Stimulated activated CD8-positive, alpha-beta memory T cell treated with anti-CD3 and anti-CD28 coated beads, Interleukin-4, amount 100 ng/mL, for 48 hours (primary cell): ENCODE data around the gene PTGIR.

ENCODE experiments used
- DNase-seq: peaks from one replicate; pipeline ENCODE4 v3.0.0-alpha.2; 2020

Gene PTGIR

GRCh38 chr19:46600384-46601317, 24.2 kb downstream of the PTGIR start:
- peak; percentile 100 for DNase-seq

GRCh38 chr19:46599716-46600373, 25.0 kb downstream of the PTGIR start:
- no peak for DNase-seq

GRCh38 chr19:46598372-46598917, 26.4 kb downstream of the PTGIR start:
- DNase-seq = no peak

GRCh38 chr19:46596008-46596407, 28.9 kb downstream of the PTGIR start:
- DNase-seq = no peak

- no peak for DNase-seq
Observed at GRCh38 chr19:46591870-46592269, 33.0 kb downstream of the PTGIR start.

- no peak for DNase-seq
Observed at GRCh38 chr19:46591254-46591653, 33.6 kb downstream of the PTGIR start.

GRCh38 chr19:46587861-46588260, 37.0 kb downstream of the PTGIR start:
- no peak for DNase-seq

GRCh38 chr19:46586294-46586693, 38.6 kb downstream of the PTGIR start:
- DNase-seq = no peak

GRCh38 chr19:46585539-46585938, 39.4 kb downstream of the PTGIR start:
- no peak for DNase-seq

- no peak for DNase-seq
Observed at GRCh38 chr19:46580247-46580646, 44.6 kb downstream of the PTGIR start.

- DNase-seq = peak; percentile 72
Observed at GRCh38 chr19:46579361-46579879, 45.5 kb downstream of the PTGIR start.

- DNase-seq = no peak
Observed at GRCh38 chr19:46578450-46578849, 46.4 kb downstream of the PTGIR start.

GRCh38 chr19:46574533-46574932, 50.4 kb downstream of the PTGIR start:
- DNase-seq = peak; percentile 60

GRCh38 chr19:46573679-46574498, 51.0 kb downstream of the PTGIR start:
- DNase-seq = no peak

GRCh38 chr19:46571495-46571894, 53.4 kb downstream of the PTGIR start:
- no peak for DNase-seq
